DMS53 (cell line): Measurements from ENCODE around the gene LYPD8.

Experiments
- DNase-seq: peaks from one replicate; lab custom pipeline; 2025; lab: John Stamatoyannopoulos, UW

Gene LYPD8

GRCh38 chr1:248697907-248698306 is 57.7 kb downstream of the LYPD8 start:
- DNase-seq: no peak

GRCh38 chr1:248696774-248697173 is 58.8 kb downstream of the LYPD8 start:
- DNase-seq: no peak

- DNase-seq: peak; percentile 80
Measured at GRCh38 chr1:248696261-248696660, 59.3 kb downstream of the LYPD8 start.

- no peak for DNase-seq
Measured at GRCh38 chr1:248695451-248696132, 60.0 kb downstream of the LYPD8 start.

GRCh38 chr1:248691567-248692155 is 63.9 kb downstream of the LYPD8 start:
- DNase-seq: no peak
